ENCODE measurements around the gene SLC25A43. TPM values are rescaled to one million over a fixed set of nuclear protein-coding genes. Genes with fewer than 3 reads are reported as not detected.
"Not testable (repeated sequence)": the region's sequence is repeated elsewhere in the genome, so short reads cannot be mapped to it uniquely, and the experiment has no call there.

SLC25A43 gene
- total and polyA plus RNA-seq, 9 of the 15 experiments (the other 6 are each of a cell fraction or from before 2014, with no cell fraction given), result 1.3 to 8.4 (median 4.0) TPM

- Histone ChIP-seq H3K4me2 (ENCODE audit: insufficient read depth, low read length) (no peak overlapping the region), H3K79me2 (ENCODE audit: control insufficient read depth, insufficient read depth, low read length) (no peaks in the 10 kb centered on the region), H3K27me3 (ENCODE audit: control insufficient read depth in 2 of 2, insufficient read depth in 2 of 2, low read length in 2 of 2) (peaks cover 0 to 16% of the 10 kb centered on the region in 2 experiments; a peak in 3 of 5 replicates), H3K36me3 (ENCODE audit: control insufficient read depth, insufficient read depth, low read length) (no peaks in the 10 kb centered on the region), H4K20me1 (replicated peaks; ENCODE audit: control insufficient read depth, insufficient read depth, low read length) (no peaks in the 10 kb centered on the region), H3K9me3 (replicated peaks; ENCODE audit: control insufficient read depth, insufficient read depth, low read depth, low read length) (no peaks in the 10 kb centered on the region), H3K9me1 (ENCODE audit: control insufficient read depth, insufficient read depth, low read length) (no peaks in the 10 kb centered on the region), H3K4me3 (no peak overlapping the region), H3K9ac (ENCODE audit: insufficient read depth in 1 of 2, low read depth in 2 of 2, low read length in 2 of 2) (no peak overlapping the region), H2AFZ (ENCODE audit: low read depth, low read length) (no peak overlapping the region), H3K4me1 (replicated peaks in 1 of 2; ENCODE audit: control insufficient read depth in 2 of 2, insufficient read depth in 2 of 2, low read length in 2 of 2) (no peaks in the 10 kb centered on the region), H3K27ac (ENCODE audit: extremely low read depth, low read depth, low read length) (no peak overlapping the region)
- intact Hi-C loops (cut with micrococcal nuclease) (no loop called here), in situ Hi-C loops (cut with MboI) (no loop called here)
- ChIA-PET POLR2A (no interaction called here), CTCF (ENCODE audit: low intra/inter-chr PET ratio) (no interaction called here)
- no peak for TF ChIP-seq SLC30A9 (CRISPR knock-in tag; IDR thresholded peaks at IDR 0.05)
- no peak for TF ChIP-seq SIRT6 (IDR thresholded peaks at IDR 0.05; ENCODE audit: low read depth, low read length)
- TF ChIP-seq L3MBTL2 (IDR thresholded peaks at IDR 0.05), result no peak
- no peak for TF ChIP-seq CBFA2T2 (conservative IDR thresholded peaks at IDR 0.05)
- TF ChIP-seq NUFIP1 (IDR thresholded peaks at IDR 0.05; ENCODE audit: partially characterized antibody), result no peak
- TF ChIP-seq CBX8 (IDR thresholded peaks at IDR 0.05; ENCODE audit: borderline replicate concordance, extremely low read depth, low read depth, low read length, poor library complexity, severe bottlenecking), result peak; percentile 72
- TF ChIP-seq ZNF274 (IDR thresholded peaks at IDR 0.05; ENCODE audit: borderline replicate concordance, low read depth, low read length), result no peak
- ATAC-seq, result no peak
- BruUV-seq (replicated peaks), result no TSS peak
- WGBS (ENCODE audit: insufficient coverage, low coverage, missing lambda C conversion rate), result 2% methylated on average over 6 of the region's 6 CpGs
- FAIRE-seq, result no peak
- DNase-seq (ENCODE audit: extremely low read depth in 1 of 4, low spot score in 3 of 4), result no peak
These were observed 35.7 kb upstream of the SLC25A43 start for GRCh38 chrX:119363391-119363790.

DNA sequence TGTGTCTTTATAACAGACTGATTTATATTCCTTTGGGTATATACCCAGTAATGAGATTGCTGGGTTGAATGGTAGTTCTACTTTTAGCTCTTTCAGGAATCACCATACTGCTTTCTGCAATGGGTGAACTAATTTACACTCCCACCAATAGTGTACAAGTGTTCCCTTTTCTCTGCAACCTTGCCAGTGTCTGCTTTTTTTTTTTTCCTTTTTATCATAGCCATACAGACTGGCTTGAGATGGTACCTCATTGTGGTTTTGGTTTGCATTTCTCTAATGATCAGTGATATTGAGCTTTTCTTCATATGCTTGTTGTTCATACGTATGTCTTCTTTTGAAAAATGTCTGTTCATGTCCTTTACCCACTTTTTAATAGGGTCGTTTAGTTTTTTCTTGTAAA, 27.3 kb upstream of the SLC25A43 start:
- H3K27ac ChIP-seq (ENCODE audit: extremely low read depth, low read depth, low read length); H3K4me3 ChIP-seq; H3K9me1 ChIP-seq (ENCODE audit: control insufficient read depth, insufficient read depth, low read length); in situ Hi-C loops (cut with MboI); CTCF ChIA-PET (ENCODE audit: low intra/inter-chr PET ratio); DNase-seq (ENCODE audit: extremely low read depth in 1 of 4, low spot score in 3 of 4); BruUV-seq (replicated peaks); H3K4me1 ChIP-seq (replicated peaks in 1 of 2; ENCODE audit: control insufficient read depth in 2 of 2, insufficient read depth in 2 of 2, low read length in 2 of 2); H4K20me1 ChIP-seq (replicated peaks; ENCODE audit: control insufficient read depth, insufficient read depth, low read length); H3K9me3 ChIP-seq (replicated peaks; ENCODE audit: control insufficient read depth, insufficient read depth, low read depth, low read length); ATAC-seq; H3K79me2 ChIP-seq (ENCODE audit: control insufficient read depth, insufficient read depth, low read length); intact Hi-C loops (cut with micrococcal nuclease); H2AFZ ChIP-seq (ENCODE audit: low read depth, low read length); FAIRE-seq; H3K36me3 ChIP-seq (ENCODE audit: control insufficient read depth, insufficient read depth, low read length); H3K9ac ChIP-seq (ENCODE audit: insufficient read depth in 1 of 2, low read depth in 2 of 2, low read length in 2 of 2); H3K4me2 ChIP-seq (ENCODE audit: insufficient read depth, low read length): not testable (repeated sequence)
- WGBS (ENCODE audit: insufficient coverage, low coverage, missing lambda C conversion rate), result 0% methylated on average over 2 of the region's 2 CpGs
- H3K27me3 ChIP-seq (ENCODE audit: control insufficient read depth in 2 of 2, insufficient read depth in 2 of 2, low read length in 2 of 2), result peaks cover 2 to 15% of the 10 kb centered on the region in 2 experiments; a peak in 4 of 5 replicates
- POLR2A ChIA-PET, result interaction anchor here (0.6 kb wide), 1 partner anchor 415 kb away, joined by 3 read pairs; no protein-coding TSS in a partner anchor
